Right renal cortex interstitium (tissue), 3 donors: ENCODE results near the gene OR8K3. TPM values are rescaled to one million over a fixed set of nuclear protein-coding genes. Genes with fewer than 3 reads are reported as not detected.

ENCODE experiments used
- DNase-seq, 3 donors: peaks; one replicate each; pipeline ENCODE4 v3.0.0-alpha.2; 2013; ENCODE audit warnings: low read depth in 3 of 3, low spot score in 2 of 3
- polyA plus RNA-seq, 3 donors: library from polyadenylated mRNA; unstranded; fragments of 120-200 nt; gene quantifications; one replicate each; pipeline ENCODE4 v1.2.1, GENCODE V29; 2013; ENCODE audit not compliant: insufficient read length in 3 of 3

Gene OR8K3
- not detected for polyA plus RNA-seq

DNA sequence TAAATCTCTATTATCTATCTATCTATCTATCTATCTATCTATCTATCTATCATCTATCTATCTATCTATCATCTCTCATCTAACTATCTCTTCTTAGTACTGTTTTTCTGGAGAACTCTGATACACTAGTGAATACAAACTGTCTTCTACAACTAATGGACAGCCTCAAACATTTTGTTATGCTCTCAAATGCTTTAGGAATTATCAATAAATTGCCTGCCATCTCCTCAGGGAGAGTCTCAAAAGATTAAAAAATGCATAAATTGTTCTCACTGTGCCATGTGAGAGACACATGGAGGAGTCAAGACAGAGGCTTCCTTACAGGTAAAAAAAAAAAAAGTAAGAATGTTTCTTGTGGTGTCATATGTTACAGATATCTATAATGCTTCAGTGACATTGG lies at the start of gene OR8K3:
Gene OR8K3 (plus strand): TSS at position 301 of the 400 bp plus-strand sequence. CDS start 3,163 bp downstream, outside the sequence.
- no peak for DNase-seq

DNA sequence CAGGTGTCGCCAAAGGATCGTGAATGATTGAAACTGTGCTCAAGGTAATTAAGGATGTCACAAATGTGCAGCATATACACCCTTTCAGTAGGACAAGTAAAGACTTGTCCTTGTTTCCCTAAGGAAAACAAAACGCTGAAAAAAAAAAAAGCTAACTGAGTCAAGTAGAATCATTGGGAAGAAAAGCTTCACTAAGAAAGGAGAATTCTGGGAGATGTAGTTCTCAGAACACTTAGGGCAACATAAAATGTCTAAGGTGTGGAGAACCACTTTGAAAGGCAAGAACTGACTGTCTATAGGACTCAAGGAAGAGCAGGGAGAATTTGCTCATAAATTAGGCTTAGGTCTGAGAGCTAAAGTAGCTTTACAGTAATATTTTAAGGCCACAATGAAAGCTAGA lies 43.9 kb upstream of the OR8K3 start:
- no peak for DNase-seq

DNA sequence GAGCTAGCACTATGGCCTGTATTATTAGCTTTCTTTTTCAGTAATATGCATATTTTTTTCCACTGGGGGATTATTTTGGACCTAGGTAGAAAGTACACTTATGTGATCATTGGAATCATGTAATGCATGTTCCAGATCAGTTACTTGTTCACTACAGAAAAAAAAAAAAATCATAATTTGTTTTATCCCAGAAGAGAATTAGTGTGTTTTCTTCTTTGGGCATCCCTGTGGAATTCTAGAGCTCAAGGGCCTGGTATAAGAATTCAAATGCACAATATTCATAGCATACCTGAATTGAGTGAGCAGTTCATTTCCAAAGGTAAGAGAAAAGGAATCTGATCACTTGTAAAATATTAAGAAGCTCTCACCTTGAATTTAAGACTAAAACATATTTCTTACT lies 41.1 kb upstream of the OR8K3 start, which contains the start of gene OR5T1:
Gene OR5T1 (plus strand): TSS at position 301 of the 400 bp plus-strand sequence. CDS start 1,485 bp downstream, outside the sequence.
- no peak for DNase-seq

DNA sequence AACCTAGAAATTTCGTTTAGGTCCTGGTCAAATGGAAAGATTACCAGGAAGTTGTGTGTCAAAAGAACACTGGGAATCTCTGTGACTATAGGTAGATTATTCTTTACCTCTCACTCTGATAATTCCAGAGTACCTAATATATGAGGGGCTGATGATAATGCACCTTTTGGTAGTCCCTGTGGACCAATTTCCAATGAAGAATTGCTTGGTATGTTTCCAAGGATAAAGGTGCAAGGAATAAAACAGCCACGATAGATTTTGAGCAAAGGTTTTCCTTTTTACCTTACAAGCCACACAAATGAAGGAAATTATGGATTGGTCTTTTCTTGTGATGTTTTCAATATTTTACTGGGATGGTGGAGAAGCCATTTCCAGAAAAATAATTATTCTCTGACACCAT lies 22.8 kb upstream of the OR8K3 start, which contains the start of gene OR8H1:
Gene OR8H1 (minus strand): TSS at position 101 of the 400 bp plus-strand sequence. CDS start 1,192 bp downstream, outside the sequence.
- DNase-seq: no peak

DNA sequence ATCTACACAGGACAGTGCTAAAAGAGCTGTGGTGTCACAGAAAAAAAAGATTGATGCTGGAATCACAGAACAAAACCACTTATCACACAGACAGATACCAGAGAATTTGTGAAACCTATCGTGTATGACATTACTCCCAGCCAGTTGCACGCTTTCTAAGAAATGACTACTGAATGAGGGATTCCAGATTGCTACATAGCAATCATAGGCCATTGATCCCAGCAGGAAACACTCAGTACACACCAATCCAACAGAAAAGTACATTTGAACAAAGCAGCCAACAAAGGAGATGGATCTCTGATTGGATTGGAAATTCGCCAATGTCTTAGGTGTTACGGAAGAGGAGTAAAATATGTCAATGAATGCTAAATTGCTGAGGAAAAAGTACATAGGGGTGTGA lies 18.0 kb upstream of the OR8K3 start:
- DNase-seq: no peak

DNA sequence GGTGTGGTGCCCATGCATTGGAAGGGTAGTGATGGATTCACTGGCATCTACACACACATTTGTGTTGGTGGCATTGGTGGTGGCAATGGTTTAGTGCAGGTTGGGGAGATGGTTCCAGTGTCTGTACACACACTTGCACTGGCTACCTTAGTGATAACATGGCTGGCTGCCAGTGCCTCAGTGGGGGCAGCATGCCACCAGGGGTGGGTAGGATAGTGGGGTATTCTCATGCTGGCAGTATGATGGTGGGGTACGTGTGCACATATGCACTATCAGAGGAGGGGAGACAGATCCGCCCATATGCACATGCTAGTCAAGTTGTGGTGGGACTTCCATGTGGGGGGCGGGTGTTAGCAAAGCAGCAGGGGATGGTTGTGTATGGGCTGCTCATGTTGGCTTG lies 7.1 kb upstream of the OR8K3 start:
- no peak for DNase-seq

DNA sequence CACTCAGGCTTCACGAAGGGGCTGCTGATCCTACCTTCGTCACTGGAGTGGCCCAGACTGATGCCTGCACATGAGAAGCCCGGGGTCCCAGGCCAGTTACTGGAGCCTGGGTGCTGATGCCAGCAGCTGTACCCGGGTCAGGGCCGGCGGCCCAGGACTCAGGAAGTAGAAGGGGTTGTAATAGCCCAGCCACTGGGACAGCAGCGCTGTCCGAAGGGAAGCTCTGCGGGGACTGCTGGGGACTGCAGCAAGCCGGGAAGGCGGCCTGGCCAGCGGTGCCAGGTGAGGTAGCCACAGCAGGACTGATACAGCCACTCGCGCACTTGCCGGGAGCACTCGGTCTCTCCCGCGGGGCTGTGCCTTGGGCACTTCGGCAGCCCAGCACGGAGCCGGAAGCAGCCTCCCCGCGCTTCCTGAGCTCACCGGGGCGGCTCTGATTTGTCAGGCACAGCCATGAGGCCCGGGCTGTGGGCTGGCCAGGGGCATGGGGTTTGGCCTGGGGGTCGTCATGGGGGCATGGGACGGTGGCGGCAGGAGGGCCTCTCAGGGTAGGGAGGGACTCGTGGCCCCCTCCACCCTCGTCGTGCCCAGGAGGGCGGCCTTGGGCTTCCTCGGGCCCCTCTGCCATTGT lies 17.0 kb downstream of the OR8K3 start:
- no peak for DNase-seq

DNA sequence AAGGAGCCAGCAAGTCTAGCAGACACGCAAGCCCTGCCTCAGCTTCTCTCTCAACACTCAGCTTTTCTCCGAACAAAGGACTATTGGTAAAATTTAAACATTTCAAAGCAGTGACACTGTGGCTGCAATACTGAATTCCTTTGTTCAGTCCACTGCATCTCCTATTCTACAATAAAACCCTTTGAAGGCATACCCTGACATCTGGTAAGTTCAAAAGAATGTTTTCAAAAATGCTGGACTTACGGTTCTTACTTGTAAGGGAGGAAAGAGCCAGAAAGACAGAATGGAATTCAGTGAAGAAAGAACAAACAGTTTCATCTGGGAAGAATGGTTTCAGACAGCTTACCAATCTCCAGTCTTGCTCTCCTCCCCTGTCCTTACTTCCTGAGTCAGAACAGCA lies 18.2 kb downstream of the OR8K3 start:
- DNase-seq: no peak

DNA sequence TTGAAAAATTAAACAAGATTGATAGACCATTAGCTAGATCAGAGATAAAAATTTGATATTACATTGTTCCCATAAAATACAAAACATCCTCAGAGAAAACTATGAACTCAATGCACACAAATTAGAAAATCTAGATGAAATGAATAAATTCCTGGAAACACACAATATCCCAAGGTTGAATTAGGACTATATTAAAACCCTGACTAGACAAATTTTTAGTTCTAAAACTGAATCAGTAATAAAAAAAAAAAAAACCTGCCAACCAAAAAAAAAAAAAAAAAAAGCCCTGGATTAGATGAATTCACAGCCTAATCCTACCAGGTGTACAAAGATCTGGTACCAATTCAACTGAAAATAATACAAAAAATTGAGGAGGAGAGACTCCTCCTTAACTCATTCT lies 25.3 kb downstream of the OR8K3 start:
- DNase-seq: no peak

DNA sequence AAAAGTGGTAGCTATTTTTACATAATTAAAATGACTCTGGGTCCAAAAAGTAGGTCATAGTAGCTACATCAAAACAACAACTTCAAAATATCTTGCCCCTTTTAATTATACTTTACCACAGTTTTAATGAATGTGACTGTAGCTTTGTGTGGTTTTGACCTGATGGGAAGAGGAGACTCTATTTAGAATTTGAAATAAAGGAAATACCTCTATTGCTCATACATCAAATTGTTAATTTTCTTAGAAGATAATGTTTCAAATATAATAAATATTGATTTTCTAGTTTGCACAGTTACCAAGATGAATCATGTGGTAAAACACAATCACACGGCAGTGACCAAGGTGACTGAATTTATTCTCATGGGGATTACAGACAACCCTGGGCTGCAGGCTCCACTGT lies 30.8 kb downstream of the OR8K3 start, which contains the start of gene OR8K1:
Gene OR8K1 (plus strand): TSS at position 301 of the 400 bp plus-strand sequence. CDS start 0 bp downstream, at position 301.
- DNase-seq: no peak

DNA sequence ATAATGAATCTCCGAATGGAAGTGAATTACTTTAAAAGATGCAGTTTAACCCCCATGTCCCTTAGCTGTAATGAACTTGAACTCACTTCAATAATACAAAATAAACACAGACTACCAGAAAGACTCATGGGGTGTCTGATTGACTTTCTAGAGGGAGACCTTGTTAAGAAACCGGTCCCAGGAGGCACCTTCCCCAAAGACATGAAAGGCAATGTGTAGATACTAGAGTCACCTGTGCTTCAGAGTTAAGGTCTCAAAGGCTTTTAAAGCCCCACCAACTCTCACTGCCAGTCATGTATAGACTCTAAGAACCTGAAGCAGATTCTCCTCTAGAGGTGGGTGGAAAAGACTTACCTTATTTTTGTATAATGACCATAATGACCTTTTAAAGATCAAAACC lies 39.0 kb downstream of the OR8K3 start, which contains the start of gene OR8J1:
Gene OR8J1 (plus strand): TSS at position 301 of the 400 bp plus-strand sequence. CDS start 5,956 bp downstream, outside the sequence.
- DNase-seq: no peak

Other genes with a start within 250 kb of the OR8K3 start
- gene OR8I2, start 221.8 kb upstream of the OR8K3 start, polyA plus RNA-seq: not detected
- gene OR8H2, start 211.5 kb upstream of the OR8K3 start, polyA plus RNA-seq: under 1 TPM in 1 of 3 donors, not detected in 2; 0.04 TPM
- not detected for gene OR8H3, start 192.8 kb upstream of the OR8K3 start, polyA plus RNA-seq
- gene OR8J3, start 174.9 kb upstream of the OR8K3 start, polyA plus RNA-seq: not detected
- gene OR8K5, start 154.8 kb upstream of the OR8K3 start, polyA plus RNA-seq: not detected
- gene OR5J2, start 138.5 kb upstream of the OR8K3 start, polyA plus RNA-seq: not detected
- gene OR5T2, start 80.9 kb upstream of the OR8K3 start, polyA plus RNA-seq: not detected
- gene OR5T3, start 62.9 kb upstream of the OR8K3 start, polyA plus RNA-seq: not detected
- gene OR5T1, start 41.0 kb upstream of the OR8K3 start, polyA plus RNA-seq: not detected
- gene OR8H1, start 22.9 kb upstream of the OR8K3 start, polyA plus RNA-seq: not detected
- not detected for gene OR8K1, start 30.9 kb downstream of the OR8K3 start, polyA plus RNA-seq
- gene OR8J1, start 39.1 kb downstream of the OR8K3 start, polyA plus RNA-seq: not detected
- not detected for gene OR8U1, start 60.5 kb downstream of the OR8K3 start, polyA plus RNA-seq
- not detected for gene OR5AL1, start 97.6 kb downstream of the OR8K3 start, polyA plus RNA-seq
- gene OR5M3, start 158.2 kb downstream of the OR8K3 start, polyA plus RNA-seq: not detected
- not detected for gene OR5M8, start 176.2 kb downstream of the OR8K3 start, polyA plus RNA-seq
- gene OR5M11, start 228.1 kb downstream of the OR8K3 start, polyA plus RNA-seq: not detected